GM21723 (cell line): ENCODE data around the gene ANAPC15.

Experiments
- ATAC-seq: cut with Tn5 transposase; IDR thresholded peaks from one replicate; pipeline ENCODE4 v1.9.1; 2021; ENCODE audit warnings: mild to moderate bottlenecking, moderate library complexity; ENCODE audit not compliant: unreplicated experiment

The ANAPC15 gene

DNA sequence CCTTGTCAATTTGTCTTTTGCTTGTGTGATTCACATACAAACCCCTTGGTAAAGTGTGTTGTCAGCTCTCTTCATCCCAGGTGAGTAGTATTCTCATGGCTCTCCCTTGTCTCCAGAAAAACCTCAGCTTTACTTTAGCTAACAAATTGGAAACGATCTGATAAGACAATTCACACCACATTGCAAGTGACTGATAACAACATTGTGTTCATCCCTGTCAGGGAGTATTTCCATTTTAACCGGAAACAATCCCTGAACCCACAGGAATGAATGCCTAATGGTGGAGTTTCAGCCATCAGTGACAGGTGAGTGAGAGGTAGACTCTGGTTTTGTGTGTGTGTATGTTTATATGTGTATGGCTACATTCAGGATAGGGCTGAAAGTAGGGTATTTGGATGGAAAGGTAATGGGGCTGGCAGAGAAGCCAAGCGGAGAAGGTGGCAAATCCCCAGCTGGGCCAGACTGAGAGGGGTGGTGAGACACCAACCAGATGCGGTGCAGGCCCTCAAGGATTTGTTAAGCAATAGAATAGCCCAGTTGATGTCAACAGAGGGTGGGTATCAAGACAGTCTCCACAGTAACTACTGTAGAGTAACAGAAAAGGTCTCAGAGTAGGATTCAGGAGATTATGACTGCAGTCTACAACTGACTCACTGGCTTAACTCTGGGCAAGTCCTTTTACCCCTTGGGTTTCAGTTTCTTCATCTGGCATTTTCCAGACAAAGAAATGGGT lies 24.3 kb downstream of the ANAPC15 start:
- ATAC-seq = no peak

DNA sequence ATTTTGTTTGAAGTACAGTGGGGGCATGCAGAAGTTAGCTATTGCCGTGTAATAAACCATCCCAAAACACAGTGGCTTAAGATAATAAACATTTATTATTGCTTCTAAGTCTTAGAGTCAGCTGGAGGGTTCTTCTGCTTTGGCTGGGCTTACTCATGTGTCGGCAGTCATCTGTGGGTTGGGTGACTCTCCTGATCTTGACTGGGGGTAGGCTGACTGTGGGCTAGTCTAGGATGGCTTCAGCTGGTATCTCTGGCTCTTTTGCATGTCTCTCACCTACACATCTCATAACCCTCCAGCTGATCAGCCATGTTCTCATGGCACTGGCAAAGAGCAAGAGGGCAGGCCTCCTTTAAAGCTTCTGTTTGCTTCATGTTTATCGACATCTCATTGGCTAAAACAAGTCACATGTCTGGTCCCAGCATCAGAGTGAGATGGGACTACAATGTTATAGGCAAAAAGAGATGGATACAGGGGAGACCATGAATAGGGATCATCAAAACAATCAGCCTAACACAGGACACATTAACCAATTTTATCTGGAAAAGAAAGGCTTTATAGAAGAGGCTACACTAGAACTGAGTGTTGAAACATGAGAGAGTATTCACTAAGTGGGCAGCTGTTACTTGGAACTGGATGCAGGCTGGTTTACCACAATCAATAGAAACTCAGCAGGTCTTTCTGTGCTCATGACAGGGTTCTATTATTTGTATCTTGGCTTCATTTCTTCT lies 26.7 kb downstream of the ANAPC15 start:
- ATAC-seq = no peak

DNA sequence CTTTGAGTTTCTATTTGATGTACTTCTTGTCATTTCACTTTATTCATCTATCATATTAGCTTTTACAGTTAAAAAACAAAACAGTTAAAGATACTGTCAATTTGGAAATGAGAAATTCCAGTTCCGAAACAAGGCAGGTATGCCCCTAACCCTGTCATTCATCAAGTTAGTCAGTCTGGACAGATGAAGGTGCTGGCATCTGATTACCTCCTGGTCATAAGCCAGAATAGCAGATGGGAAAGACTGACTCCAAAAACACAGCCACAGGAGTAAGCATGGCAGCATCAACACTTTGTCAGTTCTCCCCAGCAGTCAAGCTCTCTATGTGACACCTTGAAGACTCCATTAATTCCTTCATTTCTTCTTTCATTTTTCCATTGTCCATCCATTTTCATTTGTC lies 27.5 kb downstream of the ANAPC15 start:
- ATAC-seq = no peak

DNA sequence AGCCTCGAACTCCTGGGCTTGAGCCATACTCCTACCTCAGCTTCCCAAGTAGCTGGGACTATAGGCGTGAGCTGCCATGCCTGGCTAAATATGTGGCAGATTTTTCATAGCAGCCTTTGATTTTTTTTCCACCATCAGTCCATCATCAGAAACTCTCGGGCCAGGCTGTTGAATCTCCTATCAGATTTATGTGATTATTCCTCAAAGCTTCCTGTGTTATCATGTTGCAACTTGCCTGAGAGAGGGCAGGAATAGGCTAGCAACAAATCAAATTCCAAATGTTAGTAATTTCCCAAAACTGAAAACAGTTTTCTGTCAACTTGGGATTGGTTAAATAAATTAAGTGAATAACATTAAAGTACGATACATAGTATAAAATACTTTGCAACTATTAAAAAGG lies 28.4 kb downstream of the ANAPC15 start:
- no peak for ATAC-seq

DNA sequence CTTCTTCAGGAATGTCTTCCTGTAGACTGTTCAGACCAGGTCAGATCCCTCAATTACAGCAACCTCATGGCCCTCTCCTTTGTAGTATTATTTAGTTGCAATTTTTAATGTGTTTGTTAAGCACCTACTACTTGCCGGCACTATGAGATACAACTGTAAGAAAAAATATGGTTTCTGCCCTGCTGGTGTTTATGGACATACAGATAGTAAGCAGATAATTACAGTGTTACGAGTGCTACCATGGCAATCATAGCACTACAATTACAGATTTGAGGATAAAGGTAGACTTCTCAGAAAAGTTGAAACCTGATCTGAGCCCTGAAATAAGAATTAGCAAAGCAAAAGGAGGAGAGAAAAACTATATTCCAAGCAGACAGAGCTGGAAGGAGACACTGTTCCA lies 29.1 kb downstream of the ANAPC15 start:
- ATAC-seq = no peak

DNA sequence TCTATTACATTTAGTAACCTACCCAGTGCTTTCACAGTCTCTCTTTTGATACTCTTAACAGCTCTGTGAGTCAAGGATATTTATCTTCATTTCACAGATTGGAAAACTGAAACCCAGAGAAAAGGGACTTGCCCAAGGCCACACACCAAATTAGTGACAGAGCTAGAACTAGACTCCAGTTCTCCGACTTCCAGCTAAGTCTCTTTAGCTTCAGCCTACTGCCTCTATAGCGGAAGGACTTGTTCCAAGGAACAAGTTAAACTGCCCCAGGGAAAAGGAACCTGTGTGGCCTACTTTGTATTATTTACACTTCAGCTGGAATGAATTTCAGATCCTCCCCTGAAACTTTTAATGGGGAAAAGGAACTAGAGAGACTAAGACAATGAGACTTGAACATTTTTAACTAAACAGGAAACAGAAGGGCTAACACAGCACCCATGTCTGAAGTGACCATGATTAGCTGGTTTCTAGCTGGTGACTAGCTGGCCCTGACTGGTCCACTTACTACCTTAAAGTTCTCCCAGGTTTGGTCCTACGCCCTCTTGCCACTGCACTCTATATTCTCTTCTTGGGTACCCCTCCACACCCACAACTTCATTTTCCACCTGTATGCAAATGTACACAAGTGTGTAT lies 30.6 kb downstream of the ANAPC15 start:
- no peak for ATAC-seq

DNA sequence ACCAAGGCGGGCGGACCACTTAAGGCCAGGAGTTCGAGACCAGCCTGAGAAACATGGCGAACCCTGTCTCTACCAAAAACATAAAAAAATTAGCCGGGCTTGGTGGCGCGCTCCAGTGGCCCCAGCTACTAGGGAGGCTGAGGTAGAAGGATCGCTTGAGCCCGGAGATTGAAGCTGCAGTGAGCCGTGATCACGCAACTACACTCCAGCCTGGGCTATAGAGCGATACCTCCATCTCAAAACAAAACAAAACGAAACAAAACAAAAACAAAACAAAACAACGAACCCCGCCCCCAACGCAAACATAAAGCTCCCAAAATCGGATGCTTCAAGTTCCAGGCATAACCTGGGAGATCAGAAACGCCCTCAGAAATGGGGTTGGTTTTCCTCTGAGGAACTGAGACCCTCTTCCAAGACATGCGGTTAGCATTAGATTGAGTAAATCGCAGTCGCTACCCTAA lies 31.3 kb downstream of the ANAPC15 start:
- ATAC-seq = no peak

DNA sequence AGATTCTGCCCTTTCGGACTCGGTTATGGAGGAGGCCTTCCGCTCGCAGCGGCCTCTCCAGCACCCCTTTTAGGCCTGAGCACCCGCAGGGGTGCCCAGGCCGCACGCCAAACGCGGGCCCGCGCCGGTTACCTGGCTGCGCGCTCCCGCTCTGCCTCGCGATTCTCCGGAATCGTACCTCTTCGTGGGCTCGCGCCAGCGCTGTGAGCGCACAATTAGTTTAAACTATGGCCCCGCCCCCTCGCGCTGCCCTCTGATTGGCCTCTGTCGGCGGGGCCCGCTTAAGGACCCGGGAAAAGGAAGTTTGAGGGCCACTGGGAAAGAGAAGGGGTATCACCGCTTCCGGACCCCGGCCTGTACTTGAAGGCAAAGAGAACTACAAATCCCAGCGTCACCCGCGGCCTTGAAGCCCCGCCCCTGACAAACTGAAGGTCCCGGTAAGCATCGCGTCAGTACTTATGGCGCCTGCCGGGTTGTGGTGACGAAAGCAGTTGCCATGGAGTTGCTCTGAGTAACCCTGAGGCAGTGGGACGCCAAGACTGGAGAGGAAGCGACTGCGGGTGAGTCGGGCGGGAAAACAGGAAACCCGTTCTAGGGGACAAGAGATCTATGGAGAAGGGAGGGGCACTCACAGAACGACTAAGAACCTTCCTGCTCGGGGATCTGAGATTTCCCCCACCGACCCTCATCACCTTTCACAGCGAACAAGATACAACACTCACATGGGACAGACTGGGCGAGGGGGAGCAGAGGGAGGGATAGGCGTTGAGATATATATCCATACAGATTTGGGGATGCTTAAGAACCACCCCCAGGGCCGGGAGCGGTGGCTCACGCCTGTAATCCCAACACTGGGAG lies 31.9 kb downstream of the ANAPC15 start, which contains the start of the genes LRRC51 and NUMA1:
Gene LRRC51 (plus strand): TSS at position 525 of the 858 bp plus-strand sequence. CDS start 8,234 bp downstream, outside the sequence.
Gene NUMA1 (minus strand): TSS at position 217 of the 858 bp plus-strand sequence. CDS start 44,599 bp downstream, outside the sequence.
- peak; percentile 94 for ATAC-seq

DNA sequence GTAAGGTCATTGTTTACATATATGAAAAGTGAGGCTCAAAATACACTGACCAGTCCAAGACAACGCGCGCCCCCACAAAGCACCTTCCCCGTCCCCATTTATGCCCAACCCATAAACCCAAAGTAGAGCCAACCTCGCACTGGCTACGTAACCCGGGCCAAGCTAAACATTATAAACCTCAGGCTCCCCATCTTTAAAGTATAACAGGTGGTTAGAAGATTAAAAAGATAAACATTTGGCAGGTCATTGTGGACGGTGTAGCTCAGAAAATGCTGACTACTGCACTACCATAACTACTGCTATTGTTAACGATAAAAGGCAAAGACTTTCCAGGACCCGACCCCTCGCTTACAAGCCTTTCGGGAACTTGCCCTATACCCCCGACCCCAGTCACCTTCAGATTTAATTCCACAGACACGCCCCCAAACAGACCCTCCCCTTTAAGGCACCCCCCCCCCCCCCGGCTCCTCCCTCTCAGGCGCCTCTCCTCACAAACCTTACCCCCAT lies 32.6 kb downstream of the ANAPC15 start:
- no peak for ATAC-seq

DNA sequence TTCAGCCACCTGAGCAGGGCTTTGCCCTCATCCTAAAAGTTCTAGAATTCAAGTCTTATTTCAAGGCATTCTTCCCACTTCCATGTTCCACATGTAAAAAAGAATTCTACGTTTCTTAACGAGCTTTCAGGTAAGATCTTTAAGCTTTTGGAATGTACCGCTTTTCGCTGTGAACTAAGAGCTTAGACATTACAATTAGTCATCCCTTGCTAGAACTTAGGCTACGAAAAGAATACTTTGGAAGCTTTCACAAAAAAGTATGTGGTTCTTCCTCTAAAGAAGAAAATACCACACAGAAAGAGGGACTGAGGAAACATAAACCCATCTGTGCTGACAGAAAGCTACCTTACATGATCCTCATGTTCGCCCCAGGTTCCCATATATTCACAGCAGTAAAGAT lies 34.0 kb downstream of the ANAPC15 start:
- ATAC-seq = no peak

DNA sequence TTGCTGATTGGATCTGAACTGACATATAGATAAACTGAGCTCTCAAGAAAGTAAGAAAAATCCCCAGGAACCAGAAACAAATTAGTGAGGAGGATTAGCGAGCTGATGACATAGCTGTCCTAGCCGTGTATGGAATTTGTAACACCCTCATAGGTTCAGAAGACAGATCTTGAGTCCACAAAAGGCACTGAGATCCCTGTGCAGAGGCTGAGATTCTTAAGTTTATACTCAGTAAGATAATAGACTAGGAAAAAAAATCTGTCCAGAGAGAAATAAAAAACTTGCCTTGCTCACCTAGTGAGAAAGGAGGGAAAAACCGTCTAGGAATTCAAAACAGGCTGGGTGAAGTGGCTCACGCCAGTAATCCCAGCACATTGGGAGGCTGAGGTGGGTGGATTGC lies 36.7 kb downstream of the ANAPC15 start:
- no peak for ATAC-seq

DNA sequence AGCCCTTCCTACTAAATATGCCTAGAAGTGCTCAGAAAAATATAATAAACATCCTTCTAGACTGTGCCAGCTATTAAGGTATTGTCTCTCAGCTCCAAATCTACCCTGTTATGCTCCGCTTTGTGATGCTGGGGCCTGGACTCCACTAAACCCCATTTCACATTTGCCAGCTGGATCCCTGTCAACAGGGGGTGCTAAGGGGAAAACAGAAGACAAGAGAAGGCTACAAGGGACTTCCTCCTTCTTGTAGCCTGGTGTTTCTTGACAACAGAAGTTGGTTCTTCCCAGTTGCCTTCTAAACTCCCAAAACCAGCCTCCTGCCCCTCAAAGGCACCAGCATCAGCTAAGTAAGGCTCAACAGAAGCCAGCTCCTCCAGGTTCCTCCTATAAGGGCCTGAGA lies 37.4 kb downstream of the ANAPC15 start:
- no peak for ATAC-seq

DNA sequence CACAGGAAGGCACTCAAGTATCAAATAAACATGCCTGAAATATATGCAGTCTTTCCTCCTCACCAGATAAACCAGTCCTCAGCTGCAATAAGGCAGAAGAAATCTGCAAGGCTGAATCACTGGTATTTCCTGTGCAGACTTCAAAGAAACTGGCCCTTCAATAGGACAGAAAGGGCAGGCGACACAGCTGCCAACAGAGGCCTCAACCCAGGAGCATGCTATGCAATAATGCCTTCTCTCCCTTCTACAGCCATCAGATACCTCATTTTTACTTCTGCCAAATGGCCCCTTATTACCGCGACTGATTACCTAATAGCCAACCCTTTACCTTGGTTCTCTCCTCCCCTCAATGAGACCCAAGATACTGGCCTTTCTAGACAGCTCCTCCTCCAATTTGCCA lies 40.1 kb downstream of the ANAPC15 start:
- no peak for ATAC-seq

DNA sequence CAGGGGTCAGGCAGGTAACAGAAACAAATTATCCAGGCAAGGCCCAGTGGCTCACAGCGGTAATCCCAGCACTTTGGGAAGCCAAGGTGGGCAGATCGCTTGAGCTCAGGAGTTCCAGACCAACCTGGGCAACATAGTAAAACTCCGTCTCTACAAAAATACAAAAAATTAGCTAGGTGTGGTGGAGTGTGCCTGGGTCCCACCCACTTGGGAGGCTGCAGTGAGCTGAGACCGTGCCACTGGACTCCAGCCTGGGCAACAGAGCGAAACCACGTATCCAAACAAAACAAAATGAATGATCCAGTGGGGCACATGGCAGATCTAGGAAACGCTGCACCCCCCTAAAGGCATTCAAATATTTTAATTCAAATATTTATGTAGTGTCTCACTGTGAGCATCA lies 42.0 kb downstream of the ANAPC15 start:
- no peak for ATAC-seq

DNA sequence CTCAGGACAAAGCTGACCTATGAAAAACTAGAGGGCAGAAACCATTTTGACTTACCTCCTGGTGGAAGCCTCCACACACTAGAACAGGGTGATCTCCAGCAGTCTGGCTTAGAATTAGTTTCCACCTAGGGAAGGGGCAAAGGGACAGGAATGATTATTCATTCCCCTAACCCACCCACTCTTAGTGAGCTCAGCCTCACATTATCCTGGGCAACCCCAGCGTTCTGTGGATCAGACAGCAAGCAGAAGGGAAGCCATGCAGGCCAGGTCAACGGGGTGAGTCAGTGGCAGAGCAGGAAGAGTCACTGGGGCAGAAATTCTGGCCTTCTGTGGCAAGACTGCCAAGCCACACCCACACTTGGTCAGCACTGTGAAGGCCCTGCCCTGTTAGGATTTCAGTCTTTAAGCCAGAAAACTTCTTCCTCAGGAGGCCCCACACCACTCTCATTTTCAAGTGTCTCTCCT lies 42.7 kb downstream of the ANAPC15 start:
- ATAC-seq = peak; percentile 66

DNA sequence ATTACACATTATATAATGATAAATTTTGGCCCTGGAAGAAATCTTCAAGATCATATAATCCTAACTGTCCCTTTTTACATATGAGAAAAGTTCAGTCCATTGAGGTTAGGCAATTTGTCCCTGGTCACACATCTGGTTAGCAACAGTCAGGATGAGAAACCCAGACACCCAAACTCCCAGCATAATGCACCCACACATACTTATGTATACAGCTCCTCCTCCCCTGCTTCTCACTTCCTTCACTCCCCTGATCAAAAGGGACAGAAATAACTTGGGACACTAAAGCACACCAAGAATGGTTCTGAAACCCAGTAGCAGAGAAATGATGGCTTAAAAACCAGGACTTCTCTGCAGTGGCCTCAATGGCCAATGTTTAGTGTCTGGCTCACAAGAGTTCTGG lies 43.3 kb downstream of the ANAPC15 start:
- no peak for ATAC-seq

DNA sequence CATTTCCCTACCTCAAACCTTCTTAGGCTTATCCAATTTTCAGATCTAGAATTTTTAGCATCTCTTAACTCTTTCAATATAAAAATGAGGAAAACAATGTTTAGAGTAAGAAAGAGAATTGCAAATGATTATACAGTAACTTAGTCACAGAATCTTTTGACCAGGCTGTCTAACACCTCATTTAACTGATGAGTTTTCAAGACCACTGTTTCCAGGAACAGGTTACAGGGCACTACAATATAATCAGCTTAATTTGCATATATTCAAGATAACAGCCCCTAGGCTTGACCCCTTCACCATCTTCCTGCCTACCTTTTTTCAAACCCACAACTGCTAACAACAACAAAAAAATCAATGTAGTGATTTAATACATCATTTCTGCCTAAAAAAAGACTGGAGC lies 44.8 kb downstream of the ANAPC15 start:
- ATAC-seq = no peak

DNA sequence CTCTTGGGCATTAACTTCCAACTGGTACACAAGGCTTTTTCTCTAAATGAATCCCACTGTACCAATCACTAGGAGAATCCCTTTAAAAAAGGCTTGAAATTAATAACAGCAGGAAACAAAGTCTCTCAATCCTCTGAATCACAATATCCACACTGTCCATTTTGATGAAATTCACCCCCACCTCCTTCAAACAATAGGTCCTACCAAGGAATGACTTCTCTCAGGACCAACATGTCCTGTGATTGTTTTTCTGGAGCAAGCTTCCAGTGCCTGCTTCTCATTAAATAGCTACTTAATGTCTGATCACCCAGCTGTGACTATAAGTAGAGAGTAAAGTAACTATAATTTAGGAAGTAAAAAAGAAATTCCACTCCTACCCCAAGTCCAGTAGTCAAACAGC lies 45.2 kb downstream of the ANAPC15 start:
- ATAC-seq = no peak

DNA sequence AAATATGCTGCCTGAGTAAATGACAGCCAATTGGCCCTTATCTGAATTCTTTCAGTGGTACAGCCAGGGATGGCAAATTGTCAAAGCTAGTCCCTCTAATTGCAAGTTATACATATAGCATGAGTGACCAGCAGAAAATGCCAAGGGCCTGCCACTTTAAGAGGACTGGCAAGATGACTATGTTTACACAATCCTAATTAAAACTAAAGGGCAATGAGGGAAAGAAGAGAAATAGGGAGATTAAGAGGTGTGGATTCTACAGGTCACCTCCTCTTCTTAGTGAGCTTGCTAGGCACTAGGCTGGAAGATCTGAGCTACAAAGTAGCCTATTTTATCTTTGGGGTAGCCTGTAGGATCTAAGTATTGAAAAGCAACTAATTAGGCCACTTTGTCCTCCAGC lies 45.6 kb downstream of the ANAPC15 start:
- no peak for ATAC-seq

DNA sequence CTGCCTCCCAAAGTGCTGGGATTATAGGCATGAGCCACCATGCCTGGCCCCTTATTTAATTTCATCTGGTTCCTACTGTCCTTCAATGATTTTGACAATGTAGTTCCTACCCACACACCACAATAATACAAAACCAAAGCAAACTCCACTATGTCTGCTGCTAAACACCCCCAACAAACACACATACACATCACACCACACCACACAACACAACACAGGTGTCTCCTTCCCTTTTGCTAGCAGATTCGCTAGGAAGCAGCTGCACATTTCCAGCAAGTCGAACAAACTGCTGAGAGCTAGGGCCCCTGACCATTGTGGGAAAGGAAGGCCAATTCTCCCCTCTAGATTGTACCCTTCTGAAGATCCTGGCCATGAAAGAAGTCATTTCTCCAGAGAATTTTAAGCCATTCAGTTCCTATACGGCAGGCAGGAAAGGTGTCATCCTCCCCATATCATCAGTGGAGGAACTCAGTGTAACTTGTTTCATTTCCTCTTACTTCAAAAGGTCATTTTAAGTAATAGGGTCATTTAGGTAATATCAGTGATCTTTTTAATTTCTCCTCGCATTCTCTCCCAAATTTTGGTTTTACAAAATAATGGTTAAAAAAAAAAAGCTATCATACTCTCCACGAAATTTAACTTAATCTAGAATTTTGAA lies 50.6 kb downstream of the ANAPC15 start:
- ATAC-seq = no peak
